ENCODE measurements around the gene TRIM54. TPM values are rescaled to one million over a fixed set of nuclear protein-coding genes. Genes with fewer than 3 reads are reported as not detected.

The TRIM54 gene
- not detected in 2 replicates for total RNA-seq

- DNase-seq (ENCODE audit: low read depth, low spot score): no peak
Observed at GRCh38 chr2:27281855-27282559, at the start of gene TRIM54. Gene TRIM54, plus strand, starts transcription at chr2:27282429. Its CDS starts 303 bp downstream, at chr2:27282732.

GRCh38 chr2:27233341-27233740, 48.9 kb upstream of the TRIM54 start:
- no peak for DNase-seq (ENCODE audit: low read depth, low spot score)

GRCh38 chr2:27236136-27236535, 46.1 kb upstream of the TRIM54 start:
- DNase-seq (ENCODE audit: low read depth, low spot score): no peak

GRCh38 chr2:27236626-27237025, 45.6 kb upstream of the TRIM54 start:
- no peak for DNase-seq (ENCODE audit: low read depth, low spot score)

- DNase-seq (ENCODE audit: low read depth, low spot score): no peak
Observed at GRCh38 chr2:27237341-27237945, 44.8 kb upstream of the TRIM54 start.

- DNase-seq (ENCODE audit: low read depth, low spot score): no peak
Observed at GRCh38 chr2:27238976-27239375, 43.3 kb upstream of the TRIM54 start.

- no peak for DNase-seq (ENCODE audit: low read depth, low spot score)
Observed at GRCh38 chr2:27240406-27240805, 41.8 kb upstream of the TRIM54 start.

GRCh38 chr2:27241761-27242613, 40.2 kb upstream of the TRIM54 start:
- DNase-seq (ENCODE audit: low read depth, low spot score): no peak

GRCh38 chr2:27242614-27242951, 39.6 kb upstream of the TRIM54 start:
- no peak for DNase-seq (ENCODE audit: low read depth, low spot score)

GRCh38 chr2:27243391-27244130, 38.7 kb upstream of the TRIM54 start:
- no peak for DNase-seq (ENCODE audit: low read depth, low spot score)

- DNase-seq (ENCODE audit: low read depth, low spot score): no peak
Observed at GRCh38 chr2:27245116-27245515, 37.1 kb upstream of the TRIM54 start.

- DNase-seq (ENCODE audit: low read depth, low spot score): no peak
Observed at GRCh38 chr2:27245626-27246025, 36.6 kb upstream of the TRIM54 start.

- no peak for DNase-seq (ENCODE audit: low read depth, low spot score)
Observed at GRCh38 chr2:27247893-27248292, 34.3 kb upstream of the TRIM54 start.

GRCh38 chr2:27249159-27249890, 32.9 kb upstream of the TRIM54 start:
- DNase-seq (ENCODE audit: low read depth, low spot score): no peak

- DNase-seq (ENCODE audit: low read depth, low spot score): no peak
Observed at GRCh38 chr2:27249891-27250651, 32.2 kb upstream of the TRIM54 start.

- DNase-seq (ENCODE audit: low read depth, low spot score): no peak
Observed at GRCh38 chr2:27250652-27251379, 31.4 kb upstream of the TRIM54 start.

- no peak for DNase-seq (ENCODE audit: low read depth, low spot score)
Observed at GRCh38 chr2:27251766-27252165, 30.5 kb upstream of the TRIM54 start.

GRCh38 chr2:27255187-27255586, 27.0 kb upstream of the TRIM54 start:
- DNase-seq (ENCODE audit: low read depth, low spot score): no peak

- DNase-seq (ENCODE audit: low read depth, low spot score): no peak
Observed at GRCh38 chr2:27255660-27256059, 26.6 kb upstream of the TRIM54 start.

Measured in pulmonary artery endothelial cell (primary cell).